HG03520 (cell line): ENCODE data around the gene DYNLT3.

ENCODE experiments used
- ATAC-seq: cut with Tn5 transposase; IDR thresholded peaks from one replicate; pipeline ENCODE4 v1.9.1; 2021; ENCODE audit warnings: mild to moderate bottlenecking, moderate library complexity; ENCODE audit not compliant: unreplicated experiment

The DYNLT3 gene

DNA sequence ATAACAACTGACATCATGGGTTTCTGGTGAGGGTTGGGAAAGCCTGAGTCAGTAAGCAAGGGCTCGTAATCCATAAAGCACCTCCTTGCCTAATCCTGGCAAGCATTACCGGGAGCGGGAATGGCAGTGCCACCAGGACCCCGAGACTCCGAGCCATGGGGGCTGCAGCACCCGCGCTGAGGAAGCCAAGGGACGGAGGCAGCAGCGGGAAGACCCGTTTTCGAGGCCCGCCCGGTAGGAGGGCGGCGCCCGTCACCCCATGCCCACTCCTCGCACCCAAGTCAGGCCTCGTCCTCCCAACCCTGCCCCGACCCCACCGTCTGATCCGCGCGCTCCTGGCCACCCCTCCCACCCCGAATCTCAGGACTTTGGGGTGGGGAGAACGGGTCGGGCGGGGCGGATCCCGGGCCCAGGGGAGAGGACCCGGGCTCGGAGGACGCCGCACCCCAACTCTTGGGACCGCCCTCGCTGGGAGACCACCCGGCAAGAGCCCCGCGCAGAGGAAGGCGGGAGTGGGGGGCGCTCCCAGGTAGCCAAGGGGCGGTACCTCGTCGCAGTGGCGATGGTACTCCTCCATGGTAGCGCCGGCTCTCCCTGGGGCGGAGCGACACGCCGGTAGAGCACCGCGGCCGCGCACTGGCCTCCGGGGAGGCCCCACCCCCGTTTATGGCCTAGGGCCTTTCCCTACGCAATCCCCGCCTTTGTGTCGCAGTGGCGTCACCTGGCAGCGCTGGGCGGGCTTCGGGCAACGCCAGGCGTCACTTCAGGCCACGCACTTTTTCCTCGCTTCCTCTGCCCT is at the start of gene DYNLT3:
Gene DYNLT3, minus strand, starts transcription at position 638 of the 799 bp plus-strand sequence. Its CDS starts 61 bp downstream, at position 577.
- peak; percentile 99 for ATAC-seq

DNA sequence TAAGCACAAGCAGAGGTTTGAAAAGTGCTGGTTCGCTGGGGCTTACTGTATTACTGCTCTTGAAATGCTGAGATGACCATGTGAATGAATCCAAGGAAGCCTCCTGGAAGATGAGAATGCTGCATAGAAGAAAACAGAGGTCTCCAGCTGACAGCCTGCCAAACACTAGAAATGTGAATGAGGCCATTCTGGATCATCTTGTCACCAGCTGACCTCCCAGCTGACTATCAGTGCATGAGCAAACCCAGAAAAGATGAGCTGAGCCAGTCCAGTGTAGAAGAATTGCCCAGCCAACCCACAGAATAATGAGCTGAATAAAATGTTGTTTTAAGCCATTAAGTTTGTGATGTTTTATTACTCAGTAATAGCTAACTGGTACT is 49.1 kb upstream of the DYNLT3 start:
- no peak for ATAC-seq

DNA sequence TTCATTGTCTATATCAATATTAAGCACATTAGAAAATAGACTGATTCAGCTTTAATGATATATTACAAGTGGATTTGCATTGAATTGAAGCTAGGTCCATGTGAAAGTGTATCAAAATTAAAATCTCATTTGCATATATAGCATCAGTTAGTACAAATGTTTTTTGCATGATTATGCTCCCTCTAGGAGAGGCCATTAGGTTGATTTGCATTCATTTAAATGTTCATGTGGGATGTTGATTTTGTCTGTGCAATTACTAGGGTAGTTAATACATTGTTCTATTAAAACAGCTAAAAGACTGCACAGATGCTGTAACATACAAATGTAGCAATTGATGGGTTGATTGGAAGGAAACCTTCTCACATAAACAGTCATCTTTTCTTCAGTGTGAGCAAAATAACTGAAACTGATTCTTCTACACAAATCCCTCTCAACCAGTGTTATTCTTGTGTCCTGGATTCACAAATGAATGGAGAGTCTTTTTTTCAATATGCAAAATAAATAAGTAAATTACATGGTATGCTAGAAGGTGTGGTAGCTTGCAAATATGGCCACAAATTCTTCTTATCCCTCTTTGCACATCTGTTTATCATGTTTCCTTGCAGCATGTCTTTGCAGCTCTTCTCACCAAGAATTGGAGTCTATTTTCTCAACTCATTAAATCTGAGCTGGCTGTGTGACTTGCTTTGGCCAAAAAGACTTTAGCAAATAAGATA is 48.6 kb upstream of the DYNLT3 start:
- no peak for ATAC-seq

- ATAC-seq = no peak
These were observed 47.4 kb upstream of the DYNLT3 start for GRCh38 chrX:37894725-37895124.

GRCh38 chrX:37888010-37888409 is 40.6 kb upstream of the DYNLT3 start:
- no peak for ATAC-seq

DNA sequence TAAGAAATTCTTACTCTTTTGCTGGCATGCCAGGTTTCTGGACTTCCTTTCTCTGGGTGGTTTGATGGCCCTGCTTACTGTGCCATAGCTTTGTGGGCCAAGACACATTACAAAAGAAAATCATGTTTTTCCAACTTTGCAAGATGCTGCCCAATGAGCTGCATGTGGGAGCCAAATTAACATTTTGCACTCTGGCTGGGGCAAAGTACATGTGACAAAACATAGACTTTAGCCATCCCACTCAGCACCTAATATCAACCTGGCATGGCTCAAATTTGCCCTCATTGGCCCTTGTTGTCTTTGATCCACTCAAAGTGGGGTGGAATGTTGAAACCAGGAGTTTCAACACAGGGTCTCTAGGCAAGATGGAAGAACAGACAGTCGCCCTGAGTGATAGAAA is 40.0 kb upstream of the DYNLT3 start:
- ATAC-seq = no peak

GRCh38 chrX:37883196-37883595 is 35.8 kb upstream of the DYNLT3 start:
- no peak for ATAC-seq

GRCh38 chrX:37879692-37880091 is 32.3 kb upstream of the DYNLT3 start:
- no peak for ATAC-seq

DNA sequence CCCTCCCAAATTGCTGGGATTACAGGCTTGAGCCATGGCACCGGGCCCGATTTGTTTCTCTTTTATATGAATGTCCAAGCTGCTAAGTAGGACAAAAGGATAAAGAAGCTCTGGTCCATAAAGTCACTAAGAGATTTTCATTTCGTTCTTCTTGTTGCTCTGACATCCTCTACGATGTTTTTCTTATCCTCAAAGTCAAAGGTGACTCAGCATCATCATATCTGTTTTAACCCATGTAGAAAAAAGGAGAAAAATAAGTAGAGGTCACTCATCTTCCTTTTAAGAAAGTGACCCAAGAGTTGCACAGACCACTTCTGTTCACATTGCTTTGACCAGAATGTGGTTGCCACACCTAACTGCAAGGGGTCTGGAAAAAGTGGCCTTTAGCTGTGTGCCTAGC is 29.3 kb upstream of the DYNLT3 start:
- ATAC-seq = no peak

- ATAC-seq = no peak
These were observed 28.3 kb upstream of the DYNLT3 start for GRCh38 chrX:37875675-37876074.

- ATAC-seq = no peak
These were observed 25.8 kb upstream of the DYNLT3 start for GRCh38 chrX:37873220-37873619.

GRCh38 chrX:37872303-37872655 is 24.9 kb upstream of the DYNLT3 start:
- no peak for ATAC-seq

DNA sequence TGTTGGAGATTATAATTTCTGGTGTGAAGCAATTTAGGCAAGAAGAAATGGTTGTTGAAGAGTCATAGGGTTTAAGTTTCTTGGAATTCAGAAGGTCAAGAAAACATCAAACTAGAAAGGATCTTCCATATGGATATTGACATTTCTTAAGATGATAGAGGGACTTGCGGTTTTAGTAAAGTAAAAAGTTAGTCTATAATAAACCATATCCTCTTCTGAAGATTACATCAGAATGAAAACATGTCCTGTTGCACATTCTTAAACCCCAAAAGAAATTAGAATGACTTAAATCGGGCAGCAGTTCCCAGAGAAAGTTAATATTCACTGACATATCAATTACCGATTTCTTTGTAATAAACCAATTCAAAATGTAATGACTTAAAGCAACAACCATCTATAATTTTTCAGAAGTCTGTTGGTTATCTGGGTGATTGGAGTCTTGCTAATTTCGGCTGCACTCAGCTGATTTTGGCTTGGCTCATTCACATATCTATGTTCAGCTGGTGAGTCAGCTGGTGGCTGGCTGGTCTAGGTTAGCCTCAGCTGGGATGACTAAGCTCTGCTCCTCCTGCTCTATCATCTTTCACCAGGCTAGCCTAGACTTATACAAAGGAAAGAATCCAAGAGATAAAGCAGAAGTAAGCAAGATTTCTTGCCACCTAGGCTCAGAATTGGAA is 24.4 kb upstream of the DYNLT3 start:
- ATAC-seq = no peak

DNA sequence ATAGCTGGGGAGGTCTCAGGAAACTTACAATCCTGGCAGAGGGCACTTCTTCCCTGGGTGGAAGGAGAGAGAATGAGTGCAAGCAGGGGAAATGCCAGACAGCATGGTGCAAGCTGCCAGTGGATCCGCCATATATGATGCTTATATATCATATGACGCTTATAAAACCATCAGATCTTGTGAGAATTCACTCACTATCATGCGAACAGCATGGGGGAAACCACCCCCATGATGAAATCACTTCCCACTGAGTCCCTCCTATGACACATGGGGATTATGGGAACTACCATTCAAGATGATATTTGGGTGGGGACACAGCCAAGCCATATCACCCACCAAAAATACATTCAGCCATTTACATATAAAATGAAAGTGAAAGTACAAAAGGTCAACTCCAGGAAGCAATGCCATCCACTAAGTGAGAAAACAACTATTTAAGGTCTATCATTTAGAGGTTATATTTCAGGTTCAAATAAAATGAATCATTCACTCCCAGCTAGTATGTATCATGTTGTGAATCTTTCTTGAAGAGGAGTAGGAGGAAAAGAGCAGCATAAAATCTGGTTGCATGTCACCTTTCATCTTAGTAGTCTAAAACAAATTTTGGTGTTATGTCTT is 20.3 kb upstream of the DYNLT3 start:
- ATAC-seq = no peak

DNA sequence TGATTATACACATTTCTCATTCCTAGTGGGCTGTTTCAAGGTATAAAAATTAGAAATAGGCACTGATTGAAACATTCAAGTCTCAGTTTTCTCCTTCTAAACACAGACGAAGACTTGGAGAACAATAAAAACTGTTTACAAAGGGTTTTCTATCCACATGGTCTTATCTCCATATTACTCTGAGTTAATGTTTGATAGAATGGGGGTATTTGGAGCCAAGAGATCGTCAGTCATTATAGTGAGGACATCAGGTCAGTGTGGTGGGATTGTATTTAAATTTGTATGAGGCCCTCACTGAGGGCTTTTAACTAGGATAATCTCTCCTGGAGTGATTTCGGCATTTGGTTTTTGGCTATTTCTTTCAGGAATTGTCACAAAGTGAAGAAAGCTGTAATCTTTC is 16.4 kb upstream of the DYNLT3 start:
- ATAC-seq = no peak

DNA sequence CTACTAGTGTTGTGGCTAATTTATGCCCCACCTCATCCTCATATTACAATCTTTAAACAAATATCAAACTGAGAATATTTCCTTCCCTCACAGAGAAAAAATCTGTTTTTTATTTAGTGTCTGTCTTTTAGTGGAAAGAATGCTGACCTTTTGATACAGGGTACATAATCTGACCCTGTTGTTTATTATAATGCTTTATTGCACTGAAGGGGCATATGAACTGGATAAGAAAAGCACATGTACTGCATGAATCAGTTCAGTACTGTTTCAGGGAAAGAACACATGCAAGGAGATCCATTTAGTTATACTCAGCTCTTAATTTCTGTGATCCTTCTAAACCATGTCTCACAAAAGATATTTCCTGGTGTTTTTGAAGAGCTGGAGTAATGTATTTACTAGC is 15.5 kb upstream of the DYNLT3 start:
- no peak for ATAC-seq

DNA sequence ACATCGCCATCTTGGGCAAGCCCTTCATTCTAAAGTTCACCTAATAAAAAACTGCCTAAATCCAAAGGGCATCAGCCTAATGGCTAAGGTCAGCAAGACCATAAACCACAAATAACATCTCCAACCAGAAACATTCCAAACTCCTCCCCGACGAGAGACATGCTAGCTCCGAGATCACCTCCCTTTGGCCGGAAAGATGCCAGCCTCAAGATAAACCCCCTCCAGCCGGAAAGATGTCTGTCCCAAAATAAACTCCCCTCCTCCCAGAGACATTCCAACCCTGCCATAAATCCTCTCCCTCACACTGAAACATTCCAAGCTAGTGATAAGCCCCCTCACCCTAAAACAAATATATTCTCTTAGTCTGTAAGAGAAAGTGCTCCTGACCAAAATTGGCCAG is 13.3 kb upstream of the DYNLT3 start:
- no peak for ATAC-seq

- ATAC-seq = no peak
These were observed 7.4 kb upstream of the DYNLT3 start for GRCh38 chrX:37854748-37855147.

GRCh38 chrX:37854148-37854547 is 6.8 kb upstream of the DYNLT3 start:
- no peak for ATAC-seq

GRCh38 chrX:37847733-37848197 is 394 bp upstream of the DYNLT3 start:
- ATAC-seq = no peak

DNA sequence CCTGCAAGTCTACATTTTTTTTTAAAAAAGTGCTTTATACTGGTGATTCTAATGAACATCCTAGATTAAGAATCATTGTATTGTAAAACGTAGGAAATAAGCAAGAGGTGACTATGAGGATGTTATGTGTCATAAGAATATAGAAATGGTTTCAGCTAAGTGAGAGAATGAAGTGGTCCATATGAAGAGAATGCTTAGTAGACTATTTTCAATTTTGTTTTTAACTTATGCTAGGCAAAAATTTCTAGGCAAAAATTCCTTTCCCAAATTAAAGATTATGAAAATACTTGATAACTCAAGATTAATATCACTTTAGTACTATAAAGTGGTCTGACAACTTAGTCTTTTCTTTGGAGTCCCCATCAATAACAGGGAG is 825 bp downstream of the DYNLT3 start:
- no peak for ATAC-seq
